Islet precursor cell (in vitro differentiated cells): Measurements from ENCODE around the gene TTC38.

Experiments used
- DNase-seq: peaks from one replicate; pipeline ENCODE4 v3.0.0-alpha.2; 2018

Gene TTC38

DNA sequence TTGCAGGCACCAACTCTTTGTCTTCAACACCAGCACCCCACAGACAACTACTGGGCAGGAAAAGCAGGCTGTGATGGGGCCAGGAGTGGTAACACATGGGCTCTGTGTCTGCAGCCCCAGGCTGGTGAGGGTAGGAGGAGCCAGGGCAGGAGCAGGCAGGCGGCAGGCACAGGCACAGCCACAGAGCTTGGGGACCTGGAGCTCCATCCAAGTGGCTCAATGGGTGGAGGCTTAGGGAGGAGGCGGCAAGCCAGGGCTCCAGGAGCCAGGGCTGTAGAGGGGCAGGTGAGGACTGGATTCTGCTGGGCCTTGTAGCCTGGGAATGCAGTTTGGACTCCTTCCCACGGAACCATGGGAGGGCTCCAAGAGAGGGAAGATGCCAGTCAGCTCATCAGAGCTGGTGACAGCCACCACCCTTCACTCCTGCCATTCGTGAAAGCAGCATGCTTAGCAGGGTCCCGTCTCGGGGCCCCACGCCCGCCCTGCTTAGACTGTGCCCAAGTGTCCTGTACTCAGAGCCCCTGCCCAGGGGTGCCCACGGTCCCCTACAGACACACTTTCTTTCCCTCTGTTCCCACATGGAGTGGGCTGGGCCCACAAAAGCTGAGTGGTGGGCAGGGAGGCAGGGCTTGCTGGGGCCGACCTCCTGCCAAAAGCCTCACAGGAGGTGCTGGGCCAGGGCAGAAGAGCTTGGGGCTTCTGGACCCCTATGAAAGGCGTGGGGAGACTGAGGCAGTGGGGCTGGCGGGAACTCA is 12.4 kb downstream of the TTC38 start:
- no peak for DNase-seq

DNA sequence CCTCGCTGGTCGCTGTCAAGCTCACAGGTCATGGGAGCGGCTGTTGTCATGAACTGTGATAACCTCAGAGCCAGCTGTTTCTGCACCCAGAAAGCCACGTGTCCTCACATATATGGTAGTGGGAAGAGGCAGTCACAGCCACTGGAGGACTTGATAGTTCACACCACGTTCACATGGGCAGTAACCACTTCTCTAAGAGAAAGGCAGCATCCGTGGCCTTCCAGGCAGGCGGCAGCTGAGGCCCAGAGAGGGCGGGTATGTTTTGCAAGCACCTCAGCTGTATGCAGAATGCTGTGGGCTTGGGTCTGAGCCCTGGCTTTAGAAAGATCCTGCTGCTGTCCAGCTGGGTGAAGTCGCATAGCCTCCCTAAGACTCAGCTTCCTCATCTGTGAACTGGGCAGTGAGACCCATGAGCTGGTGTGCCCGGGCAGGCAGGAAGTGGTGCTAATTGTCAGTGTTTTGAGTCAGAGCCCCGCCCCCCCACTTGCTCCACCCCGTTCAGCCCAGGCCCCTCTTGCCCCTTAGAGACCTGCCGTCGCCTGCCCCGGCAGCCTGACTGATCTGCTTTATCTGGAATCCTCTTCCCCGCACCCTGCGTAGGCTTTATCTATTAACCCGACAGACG is 13.3 kb downstream of the TTC38 start:
- peak; percentile 50 for DNase-seq

DNA sequence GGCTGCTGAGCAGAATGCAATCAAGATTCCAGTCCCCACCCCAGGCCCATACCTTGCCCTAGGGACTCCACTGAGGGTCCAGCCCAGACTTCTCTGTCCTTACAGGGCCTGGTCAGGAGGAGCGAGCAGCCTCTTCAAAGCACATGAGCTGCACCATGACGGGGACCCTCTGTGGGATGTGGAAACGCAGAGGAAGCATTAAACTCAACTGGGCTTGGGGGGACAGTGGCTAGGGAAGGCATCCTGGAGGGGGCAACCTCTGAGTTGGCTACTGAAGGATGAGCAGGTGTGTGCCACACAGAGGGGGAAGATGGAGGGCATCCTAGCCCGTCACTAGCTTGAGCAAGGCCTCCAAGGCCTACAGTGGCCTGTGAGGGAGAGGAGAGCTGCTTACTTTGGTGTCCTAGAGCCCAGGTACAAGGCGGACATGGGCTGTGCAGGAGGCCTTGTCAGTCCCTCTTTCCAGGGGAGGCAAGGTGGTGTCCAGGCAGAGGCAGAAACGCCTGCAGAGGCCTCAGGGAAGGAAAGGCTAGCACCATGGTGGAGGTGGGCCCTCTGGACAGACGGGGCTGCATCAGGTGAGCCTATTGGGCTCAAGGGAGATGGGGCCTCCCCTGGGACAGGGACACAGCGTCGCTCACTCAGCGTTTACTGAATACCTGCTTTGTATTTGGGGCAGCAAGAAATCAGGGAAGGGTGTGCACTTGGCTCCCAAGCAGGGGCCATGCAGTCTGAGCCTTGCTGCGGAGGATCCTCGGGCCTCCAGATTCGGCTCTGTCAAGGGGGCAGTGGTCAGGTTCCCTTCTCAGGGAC is 14.3 kb downstream of the TTC38 start:
- DNase-seq = no peak

DNA sequence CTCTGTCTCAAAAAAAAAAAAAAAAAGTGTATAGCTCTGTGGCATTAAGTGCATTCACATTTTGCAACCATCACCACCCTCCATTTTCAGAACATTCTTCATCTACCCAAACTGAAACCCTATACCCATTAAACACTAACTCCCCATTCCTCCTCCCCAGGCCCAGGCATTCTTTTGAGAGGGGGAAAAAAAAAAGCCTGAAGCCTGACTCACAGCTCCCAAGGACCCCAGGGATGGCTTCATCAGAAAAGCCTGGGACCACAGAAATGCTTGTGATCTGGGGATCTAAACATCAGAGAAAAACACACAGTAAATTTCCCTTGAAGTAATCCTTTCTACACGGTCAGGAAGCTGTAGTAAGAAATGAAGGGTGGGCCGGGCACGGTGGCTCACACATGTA is 18.2 kb downstream of the TTC38 start:
- DNase-seq = no peak

DNA sequence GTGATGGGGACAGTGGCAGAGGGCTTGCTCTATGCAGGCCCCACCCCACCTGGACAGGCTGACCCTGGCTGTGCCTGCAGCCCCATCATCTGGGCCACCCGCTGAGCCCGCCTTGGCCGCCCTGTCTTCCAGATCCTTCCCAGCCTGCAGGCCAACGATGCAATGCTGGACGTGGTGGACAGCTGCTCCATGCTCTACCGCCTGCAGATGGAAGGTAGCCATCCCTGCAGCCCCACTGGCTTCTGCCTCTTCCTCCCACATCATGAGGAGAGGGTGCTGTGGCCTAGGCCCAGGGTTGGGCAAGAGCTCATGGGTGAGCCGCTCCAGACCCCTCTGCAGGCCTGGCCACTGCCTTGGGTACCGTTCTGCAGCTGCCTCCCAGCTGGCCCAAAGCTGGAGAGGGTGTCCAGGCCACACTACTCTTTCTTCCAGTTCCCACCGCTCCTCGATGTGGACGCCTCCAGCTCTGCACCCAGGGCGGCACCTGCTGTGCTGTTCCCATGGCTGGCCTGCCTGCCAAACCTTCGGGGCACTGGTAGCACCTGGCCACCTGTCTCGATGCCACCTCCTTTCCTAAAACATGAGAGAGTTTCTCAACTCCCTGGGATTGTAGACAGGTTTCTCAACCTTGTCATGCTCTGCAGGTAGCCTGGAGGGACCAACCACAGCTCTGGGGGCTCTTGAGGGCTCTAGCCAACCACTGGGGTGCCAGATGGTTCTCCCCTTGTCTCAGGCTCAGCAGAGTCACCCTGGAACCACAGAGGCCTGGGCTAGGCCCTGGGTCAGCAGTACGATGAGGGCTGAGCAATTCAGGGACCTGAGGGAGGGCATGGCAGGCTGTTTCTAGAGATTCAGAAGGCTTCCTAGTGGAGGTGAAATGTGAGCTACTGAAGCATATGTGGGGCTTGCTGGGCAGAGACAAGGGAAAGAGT is 19.4 kb downstream of the TTC38 start:
- no peak for DNase-seq

DNA sequence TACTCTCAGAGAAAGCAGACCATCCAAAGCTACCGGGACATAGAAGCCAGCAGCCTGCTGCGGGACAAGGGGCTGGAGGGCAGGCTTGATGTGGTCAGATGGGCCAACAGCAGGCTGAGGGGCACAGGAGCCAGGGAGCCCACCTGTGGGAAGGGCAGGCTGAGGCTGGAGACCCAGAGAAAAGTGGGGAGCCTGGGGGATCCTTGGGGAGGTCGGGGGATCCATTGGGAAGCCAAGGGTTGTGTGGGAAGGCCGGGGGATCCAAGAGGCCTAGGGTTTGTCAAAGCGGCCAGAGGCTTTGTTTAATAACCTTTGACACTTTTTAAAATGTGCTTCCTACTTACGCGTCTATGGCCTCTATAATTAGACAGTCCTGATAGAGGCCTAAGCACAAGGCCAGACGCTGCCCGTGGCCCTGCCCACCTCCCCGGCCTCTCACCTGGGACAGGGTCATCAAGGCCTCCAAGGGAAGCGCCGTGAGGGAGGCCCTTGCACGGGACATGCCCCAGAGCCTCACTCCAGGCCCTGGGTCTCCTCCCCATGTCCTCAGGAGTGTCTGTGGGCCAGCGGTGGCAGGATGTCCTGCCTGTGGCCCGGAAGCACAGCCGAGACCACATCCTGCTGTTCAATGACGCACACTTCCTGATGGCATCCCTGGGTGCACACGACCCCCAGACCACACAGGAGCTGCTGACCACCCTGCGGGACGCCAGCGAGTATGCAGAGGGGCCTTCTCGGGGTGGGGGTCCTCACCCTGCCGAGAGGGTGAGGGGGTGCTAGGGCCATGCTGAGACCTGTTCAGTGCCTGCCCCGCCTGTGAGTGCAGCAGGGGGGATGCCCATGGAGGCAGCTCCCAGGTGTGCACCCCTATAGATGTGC is 20.3 kb downstream of the TTC38 start:
- peak; percentile 47 for DNase-seq

DNA sequence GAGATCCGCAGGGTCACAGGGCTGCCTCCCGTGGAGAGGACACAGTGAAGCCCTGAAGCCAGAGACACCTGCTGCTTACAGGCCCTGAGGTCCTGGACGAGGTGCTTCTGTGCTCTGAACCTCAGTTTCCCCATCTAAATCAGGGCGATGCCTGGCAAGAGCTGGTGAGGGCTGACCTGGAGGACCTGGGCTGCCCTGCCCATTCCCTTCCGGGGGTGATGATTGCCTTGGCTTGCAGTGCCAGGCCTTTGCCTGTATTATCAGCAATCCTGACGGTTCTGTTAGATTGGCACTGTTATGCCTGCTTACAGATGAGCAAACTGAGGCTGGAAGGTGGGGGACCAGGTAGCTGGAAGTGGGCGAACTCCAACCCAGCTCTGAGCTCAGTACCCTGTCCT is 21.0 kb downstream of the TTC38 start:
- DNase-seq = no peak

DNA sequence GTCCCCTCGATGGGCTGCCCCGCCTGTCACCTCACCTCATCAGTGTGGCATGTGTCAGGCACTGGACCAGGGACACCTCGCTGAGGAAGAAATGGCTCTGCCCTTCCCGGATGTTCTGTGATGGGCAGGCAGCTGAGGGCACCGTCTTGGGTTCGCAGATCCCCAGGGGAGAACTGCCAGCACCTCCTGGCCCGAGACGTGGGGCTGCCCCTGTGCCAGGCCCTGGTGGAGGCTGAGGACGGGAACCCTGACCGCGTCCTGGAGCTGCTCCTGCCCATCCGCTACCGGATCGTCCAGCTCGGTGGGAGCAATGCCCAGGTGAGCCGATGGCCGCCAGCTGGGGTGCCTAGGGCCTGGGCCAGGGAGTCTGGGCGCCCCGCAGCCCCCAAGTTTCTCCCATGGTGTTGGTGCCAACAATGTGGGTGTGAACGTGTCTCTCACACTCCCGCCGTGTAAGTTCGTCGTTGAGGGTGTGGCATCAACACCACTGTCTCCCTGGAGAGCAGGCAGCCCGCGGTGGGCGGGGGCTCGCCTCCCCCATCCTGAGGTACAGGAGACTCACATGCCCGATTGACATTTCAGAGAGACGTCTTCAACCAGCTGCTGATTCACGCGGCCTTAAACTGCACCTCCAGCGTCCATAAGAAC is 21.6 kb downstream of the TTC38 start:
- DNase-seq = peak; percentile 50

DNA sequence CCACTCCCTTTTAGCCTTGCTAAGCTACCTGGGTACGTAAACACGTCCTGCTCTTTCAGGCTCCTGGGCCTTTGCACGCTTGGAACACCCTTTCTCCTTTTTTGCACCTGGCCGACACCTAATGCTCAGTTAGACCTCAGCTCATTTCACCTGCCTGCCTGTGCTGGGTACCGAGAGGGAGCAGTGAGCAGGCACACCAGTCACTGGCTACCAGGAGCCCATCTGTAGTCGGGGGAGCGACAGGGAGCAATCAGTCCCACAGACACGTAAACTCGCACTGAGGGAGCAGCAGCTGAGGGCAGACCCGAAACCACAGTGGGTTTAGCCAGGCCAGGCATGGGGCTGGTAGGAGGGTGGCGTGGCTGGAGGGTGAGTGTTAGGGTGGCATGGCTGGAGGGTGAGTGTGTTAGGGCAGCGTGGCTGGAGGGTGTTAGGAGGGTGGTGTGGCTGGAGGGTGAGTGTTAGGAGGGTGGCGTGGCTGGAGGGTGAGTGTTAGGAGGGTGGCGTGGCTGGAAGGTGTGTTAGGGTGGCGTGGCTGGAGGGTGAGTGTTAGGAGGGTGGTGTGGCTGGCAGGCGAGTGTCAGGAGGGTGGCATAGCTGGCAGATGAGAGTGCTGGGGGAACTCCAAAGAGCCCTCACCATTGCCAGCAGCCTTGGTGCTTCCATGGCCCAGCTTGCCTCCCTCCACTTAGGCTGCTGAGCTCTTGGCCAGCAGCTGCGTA is 22.5 kb downstream of the TTC38 start:
- no peak for DNase-seq

DNA sequence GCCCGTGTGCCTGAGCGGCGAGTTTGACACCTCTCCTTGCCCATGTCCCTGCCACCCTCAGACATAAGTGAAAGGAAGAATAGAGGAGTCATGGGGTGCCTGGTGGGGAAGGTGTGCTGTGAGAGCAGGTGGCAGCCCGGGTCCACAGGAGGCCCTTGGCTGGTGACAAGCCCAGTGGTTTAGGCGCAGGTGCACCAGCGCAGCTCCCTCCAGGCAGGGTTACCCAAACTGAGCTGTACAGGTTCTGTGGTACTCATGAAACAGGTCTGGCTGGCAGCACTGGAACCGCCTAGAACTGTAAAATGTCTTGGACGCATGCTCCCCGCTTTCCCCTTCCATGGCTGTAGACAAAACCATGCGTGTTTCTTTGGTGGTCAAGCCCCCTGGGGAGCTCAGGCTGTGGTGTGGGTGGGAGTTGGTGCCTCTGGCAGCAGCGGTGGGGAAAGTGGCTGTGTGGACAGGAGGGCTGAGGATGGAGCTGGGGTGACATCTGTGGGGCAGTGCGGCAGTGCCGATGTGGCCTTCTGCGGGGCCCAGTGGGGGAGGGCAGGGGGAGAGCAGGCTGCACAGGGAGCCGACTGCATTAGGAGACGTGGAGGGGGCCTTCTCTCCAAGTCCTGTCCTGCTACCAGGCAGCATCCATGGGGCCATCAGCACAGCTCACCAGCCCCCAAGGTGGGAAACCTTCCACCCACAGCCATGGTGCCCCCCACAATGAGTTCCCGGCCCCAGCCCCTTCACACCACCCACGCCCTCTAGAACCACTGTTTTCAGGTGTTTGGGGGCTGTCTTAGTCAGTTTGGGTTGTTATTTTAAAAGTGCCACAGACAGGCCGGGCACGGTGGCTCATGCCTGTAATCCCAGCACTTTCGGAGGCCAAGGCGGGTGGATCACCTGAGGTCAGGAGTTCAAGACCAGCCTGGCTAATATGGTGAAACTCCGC is 23.3 kb downstream of the TTC38 start:
- no peak for DNase-seq

DNA sequence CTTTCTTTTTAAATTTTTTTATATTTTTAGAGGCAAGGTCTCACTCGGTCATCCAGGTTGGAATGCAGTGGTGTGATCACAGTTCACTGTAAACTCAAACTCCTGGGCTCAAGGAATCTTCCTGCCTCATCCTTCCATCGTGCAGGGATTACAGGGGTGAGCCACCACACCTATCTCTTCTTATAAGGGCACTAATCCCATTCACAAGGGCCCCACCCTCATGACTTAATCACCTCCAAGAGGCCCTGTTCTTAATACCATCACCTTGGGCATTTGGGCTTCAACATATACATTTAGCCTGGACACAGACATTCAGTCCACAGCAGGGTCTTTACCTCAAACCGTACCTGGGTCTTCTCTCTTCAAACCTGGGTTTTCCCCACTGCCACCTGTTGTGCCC is 24.4 kb downstream of the TTC38 start:
- DNase-seq = no peak

DNA sequence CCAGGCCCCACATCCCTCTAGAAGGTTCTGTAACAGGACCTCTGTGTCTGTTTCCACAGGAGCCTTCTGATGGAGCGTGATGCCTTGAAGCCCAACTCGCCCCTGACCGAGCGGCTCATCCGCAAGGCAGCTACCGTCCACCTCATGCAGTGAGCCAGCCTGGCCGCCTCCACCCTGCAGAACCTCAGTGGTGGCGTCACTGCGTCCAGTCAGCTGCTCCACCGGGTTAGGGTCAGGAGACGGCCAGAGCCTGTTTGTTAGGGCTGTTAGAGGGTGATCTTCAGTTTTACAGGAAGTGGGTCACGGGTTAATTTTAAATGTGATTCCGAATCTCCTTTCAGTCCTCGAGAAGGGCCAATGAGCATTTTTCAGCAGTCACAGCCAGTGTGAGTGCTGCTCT is 24.9 kb downstream of the TTC38 start:
- no peak for DNase-seq

DNA sequence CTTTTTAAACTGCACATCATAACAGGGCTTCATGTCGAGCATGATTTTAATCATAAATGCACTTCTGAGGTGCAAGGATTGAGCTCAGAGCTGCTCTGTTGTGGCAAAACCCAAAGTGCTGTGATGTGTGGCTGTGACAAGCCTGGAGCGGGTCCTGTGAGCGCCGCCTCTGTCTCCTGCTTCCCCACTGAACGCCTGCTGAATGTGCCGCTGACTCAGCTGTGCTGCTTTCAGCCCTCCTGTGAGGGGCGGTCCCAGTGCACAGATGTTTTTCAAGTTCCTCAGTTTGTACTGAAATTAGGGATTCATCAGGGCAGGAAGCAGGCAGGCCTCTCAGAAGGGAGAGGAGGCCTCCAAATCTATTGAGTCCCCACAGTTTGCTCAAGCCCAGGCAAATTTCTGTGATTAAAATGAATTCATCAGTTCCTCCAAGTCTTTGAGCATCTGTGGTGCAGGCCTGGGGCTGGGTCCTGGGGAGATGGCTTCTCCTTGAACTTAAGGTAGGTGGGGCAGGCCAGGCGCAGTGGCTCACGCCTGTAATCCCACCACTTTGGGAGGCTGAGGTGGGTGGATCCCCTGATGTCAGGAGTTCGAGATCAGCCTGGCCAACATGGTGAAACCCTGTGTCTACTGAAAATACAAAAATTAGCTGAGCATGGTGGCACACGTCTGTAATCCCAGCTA is 25.9 kb downstream of the TTC38 start:
- DNase-seq = peak; percentile 65

DNA sequence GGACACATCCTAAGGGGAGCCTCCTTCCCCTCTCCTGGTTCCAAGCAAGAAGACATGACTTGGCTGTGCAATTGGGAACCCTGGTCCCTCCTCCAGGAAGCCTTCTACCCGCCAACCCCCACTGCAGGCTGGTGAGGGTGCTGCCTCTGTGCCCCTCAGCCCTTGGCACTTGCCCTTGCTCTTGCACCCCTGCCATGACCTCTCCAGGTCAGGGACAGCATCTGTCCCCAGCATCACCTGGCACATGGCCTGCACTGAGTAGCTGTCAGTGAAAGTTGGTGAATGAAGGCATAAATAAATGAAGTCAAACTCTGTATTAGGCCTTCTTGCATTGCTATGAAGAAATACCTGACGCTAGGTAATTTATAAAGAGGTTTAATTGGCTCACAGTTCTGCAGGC is 27.0 kb downstream of the TTC38 start:
- no peak for DNase-seq

DNA sequence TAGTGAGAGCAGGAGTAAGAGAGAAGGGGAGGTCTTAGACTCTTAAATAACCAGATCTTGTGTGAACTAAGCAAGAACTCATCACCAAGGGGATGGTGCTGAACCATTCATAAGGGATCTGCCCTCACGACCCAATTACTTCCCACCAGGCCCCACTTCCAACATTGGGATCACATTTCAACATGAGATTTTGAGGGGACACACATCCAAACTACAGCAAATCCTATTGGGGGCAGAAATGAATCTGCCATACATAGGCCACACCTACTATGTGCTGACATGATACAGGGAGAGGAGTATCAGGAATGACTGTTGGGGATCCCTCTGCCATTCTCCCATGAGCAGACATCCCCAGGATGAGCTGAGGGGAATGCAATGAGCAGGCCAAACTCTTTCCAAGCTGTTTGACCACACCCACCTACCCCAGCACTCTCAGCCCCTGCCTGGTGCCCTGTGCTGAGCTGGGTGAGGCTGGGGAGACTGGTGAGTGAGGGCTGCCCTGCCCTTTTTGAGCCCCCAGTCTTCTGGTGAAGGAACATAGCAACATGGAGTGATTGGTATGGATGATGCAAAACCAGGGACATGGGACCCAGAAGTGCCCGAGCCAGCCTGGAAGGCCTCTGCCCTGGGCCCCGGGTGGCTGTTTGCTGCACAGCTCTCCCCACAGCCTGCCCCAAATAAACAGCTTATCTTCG is 27.6 kb downstream of the TTC38 start:
- no peak for DNase-seq

DNA sequence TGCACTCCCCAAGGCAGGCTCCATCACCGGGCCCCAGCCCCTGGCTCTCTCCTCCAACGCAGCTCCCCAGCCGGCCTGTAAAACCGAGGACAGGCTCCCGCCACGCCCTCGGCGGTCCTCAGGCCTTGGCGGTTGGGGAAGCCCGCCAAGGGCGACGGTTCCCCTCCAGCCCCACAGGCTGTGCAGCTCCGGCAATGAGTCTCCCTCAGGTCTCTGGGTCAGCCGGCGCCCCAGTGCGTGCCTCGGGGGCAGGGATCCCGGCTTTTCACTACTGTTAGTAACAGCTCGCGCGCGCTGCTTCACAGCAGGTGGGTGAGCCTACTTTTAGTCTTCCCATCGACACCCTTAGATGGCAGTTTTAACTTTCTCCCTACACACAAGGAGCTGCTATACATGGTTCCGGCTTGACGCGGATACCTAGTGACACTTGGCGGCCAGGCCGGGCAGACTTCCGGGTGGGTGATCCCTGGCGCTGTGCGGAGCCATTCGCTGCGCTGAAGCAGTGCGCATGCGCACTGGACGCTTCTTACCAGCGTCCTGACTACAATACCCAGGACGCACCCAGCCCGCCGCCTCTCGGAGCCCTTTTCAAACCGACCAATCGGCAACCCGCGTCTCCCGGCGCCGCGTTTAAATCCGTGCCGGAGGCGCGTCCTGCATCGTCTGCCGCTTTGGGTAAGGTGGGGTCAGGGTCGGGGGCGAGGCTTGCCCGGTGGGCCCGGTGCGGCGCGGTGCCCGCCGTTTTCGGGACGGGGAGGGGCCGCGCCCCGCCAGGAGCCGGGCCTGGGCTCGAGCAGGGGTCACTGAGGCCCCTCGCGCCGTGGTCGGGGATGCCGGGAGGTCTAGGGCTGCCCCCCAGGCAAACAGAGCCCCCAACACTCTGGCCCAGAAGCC is 28.7 kb downstream of the TTC38 start, which contains the start of gene GTSE1:
TSS of gene GTSE1 (plus strand) at position 614 of the 894 bp plus-strand sequence. CDS start 531 bp downstream, outside the sequence.
- peak; percentile 99 for DNase-seq
